ENCODE data around the gene PDGFRA.

The PDGFRA gene

GRCh38 chr4:54278216-54278615, 49.1 kb downstream of the PDGFRA start:
- no peak for TF ChIP-seq CTCF (IDR thresholded peaks at IDR 0.05; ENCODE audit: extremely low read depth, insufficient read depth, missing control alignments)
- DNase-seq (ENCODE audit: low spot score), result no peak
- in situ Hi-C loops (cut with MboI; ENCODE audit: low pct_unique_long_range_greater_than_20kb, low sequenced_read_pairs, unreplicated experiment), result no loop called here

GRCh38 chr4:54281054-54281766, 52.1 kb downstream of the PDGFRA start:
- in situ Hi-C loops (cut with MboI; ENCODE audit: low pct_unique_long_range_greater_than_20kb, low sequenced_read_pairs, unreplicated experiment), result no loop called here
- TF ChIP-seq CTCF (IDR thresholded peaks at IDR 0.05; ENCODE audit: extremely low read depth, insufficient read depth, missing control alignments), result no peak
- no peak for DNase-seq (ENCODE audit: low spot score)

GRCh38 chr4:54282837-54283236, 53.7 kb downstream of the PDGFRA start:
- TF ChIP-seq CTCF (IDR thresholded peaks at IDR 0.05; ENCODE audit: extremely low read depth, insufficient read depth, missing control alignments), result no peak
- in situ Hi-C loops (cut with MboI; ENCODE audit: low pct_unique_long_range_greater_than_20kb, low sequenced_read_pairs, unreplicated experiment), result no loop called here
- DNase-seq (ENCODE audit: low spot score), result no peak

- in situ Hi-C loops (cut with MboI; ENCODE audit: low pct_unique_long_range_greater_than_20kb, low sequenced_read_pairs, unreplicated experiment), result no loop called here
- TF ChIP-seq CTCF (IDR thresholded peaks at IDR 0.05; ENCODE audit: extremely low read depth, insufficient read depth, missing control alignments), result no peak
- no peak for DNase-seq (ENCODE audit: low spot score)
Observed at GRCh38 chr4:54289316-54289715, 60.2 kb downstream of the PDGFRA start.

GRCh38 chr4:54290980-54291379, 61.9 kb downstream of the PDGFRA start:
- in situ Hi-C loops (cut with MboI; ENCODE audit: low pct_unique_long_range_greater_than_20kb, low sequenced_read_pairs, unreplicated experiment), result no loop called here

GRCh38 chr4:54296548-54297203, 67.6 kb downstream of the PDGFRA start:
- no peak for DNase-seq (ENCODE audit: low spot score)
- in situ Hi-C loops (cut with MboI; ENCODE audit: low pct_unique_long_range_greater_than_20kb, low sequenced_read_pairs, unreplicated experiment), result no loop called here
- no peak for TF ChIP-seq CTCF (IDR thresholded peaks at IDR 0.05; ENCODE audit: extremely low read depth, insufficient read depth, missing control alignments)

More at GRCh38 chr4:54290980-54291379, 61.9 kb downstream of the PDGFRA start:
- TF ChIP-seq CTCF (IDR thresholded peaks at IDR 0.05; ENCODE audit: extremely low read depth, insufficient read depth, missing control alignments), result no peak
- no peak for DNase-seq (ENCODE audit: low spot score)

All from GM13977 (cell line).